ENCODE results near the gene KRTAP5-6.

DNA sequence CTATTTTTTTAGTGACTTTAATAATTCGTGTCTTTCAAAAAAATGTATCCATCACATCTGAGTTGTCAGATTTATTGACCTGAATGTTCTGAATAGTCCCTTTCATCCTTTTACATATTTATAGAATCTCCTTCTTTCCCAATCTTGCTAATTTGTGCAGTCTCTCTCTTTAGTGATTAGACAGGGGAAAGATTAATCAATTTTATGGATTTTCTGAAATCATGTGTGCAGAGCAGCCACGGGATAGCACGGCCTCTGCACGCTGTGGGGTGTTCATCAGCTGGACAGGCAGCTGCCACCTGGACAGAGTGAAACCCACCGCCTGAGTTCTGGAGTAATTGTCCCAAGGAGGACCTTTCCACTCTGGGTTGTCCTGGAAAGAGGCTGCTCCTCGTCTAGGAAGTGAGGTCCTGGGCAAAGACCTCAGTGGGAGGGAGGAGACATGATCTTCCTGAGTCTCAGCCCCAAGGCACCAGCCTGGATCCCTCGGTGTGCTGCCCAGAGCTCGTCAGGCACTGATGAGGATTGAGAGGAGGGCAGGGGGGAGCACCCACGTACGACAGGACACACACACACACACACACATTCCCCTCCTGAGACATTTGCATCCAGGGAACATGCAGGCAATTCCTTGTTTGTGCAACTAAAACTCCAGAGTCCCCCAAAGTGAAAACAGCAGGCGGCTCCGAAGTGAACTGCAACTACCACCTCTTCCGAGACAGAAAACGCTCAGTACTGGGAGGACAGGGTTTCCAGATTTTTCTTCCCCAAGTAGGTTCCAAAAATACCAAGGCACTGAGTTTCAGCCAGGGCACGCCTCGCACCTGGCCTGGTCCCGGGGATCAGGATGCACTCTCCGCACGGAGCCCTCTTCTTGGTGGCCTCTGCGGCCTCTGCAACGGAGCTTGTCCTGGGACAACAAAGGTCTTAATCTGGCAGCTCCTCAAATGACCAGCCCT lies 22.5 kb upstream of the KRTAP5-6 start:
- TF ChIP-seq, protein P1, sequence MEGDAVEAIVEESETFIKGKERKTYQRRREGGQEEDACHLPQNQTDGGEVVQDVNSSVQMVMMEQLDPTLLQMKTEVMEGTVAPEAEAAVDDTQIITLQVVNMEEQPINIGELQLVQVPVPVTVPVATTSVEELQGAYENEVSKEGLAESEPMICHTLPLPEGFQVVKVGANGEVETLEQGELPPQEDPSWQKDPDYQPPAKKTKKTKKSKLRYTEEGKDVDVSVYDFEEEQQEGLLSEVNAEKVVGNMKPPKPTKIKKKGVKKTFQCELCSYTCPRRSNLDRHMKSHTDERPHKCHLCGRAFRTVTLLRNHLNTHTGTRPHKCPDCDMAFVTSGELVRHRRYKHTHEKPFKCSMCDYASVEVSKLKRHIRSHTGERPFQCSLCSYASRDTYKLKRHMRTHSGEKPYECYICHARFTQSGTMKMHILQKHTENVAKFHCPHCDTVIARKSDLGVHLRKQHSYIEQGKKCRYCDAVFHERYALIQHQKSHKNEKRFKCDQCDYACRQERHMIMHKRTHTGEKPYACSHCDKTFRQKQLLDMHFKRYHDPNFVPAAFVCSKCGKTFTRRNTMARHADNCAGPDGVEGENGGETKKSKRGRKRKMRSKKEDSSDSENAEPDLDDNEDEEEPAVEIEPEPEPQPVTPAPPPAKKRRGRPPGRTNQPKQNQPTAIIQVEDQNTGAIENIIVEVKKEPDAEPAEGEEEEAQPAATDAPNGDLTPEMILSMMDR (IDR thresholded peaks at IDR 0.05 in 8 of 11, conservative IDR thresholded peaks at IDR 0.05 in 3 of 11): no peak
- TF ChIP-seq POLR2AphosphoS5 (IDR thresholded peaks at IDR 0.05): no peak

Data from spleen (tissue), 7 donors.